Ishikawa (cell line): ENCODE measurements around the gene PLA2G1B.

Experiments
- CEBPB ChIP-seq: IDR thresholded peaks from 2 replicates; pipeline ENCODE4 v1.6.1; 2012
- CREB1 ChIP-seq: IDR thresholded peaks from 2 replicates; pipeline ENCODE4 v1.6.1; 2012; ENCODE audit warnings: low read depth
- EGR1 ChIP-seq: IDR thresholded peaks from 2 replicates; pipeline ENCODE4 v1.6.1; 2012
- EP300 ChIP-seq: IDR thresholded peaks from 2 replicates; pipeline ENCODE4 v1.6.1; 2012; ENCODE audit warnings: borderline replicate concordance
- FOXM1 ChIP-seq: IDR thresholded peaks from 2 replicates; pipeline ENCODE4 v1.6.1; 2012; ENCODE audit warnings: low read depth, borderline replicate concordance
- NFIC ChIP-seq: IDR thresholded peaks from 2 replicates; pipeline ENCODE4 v1.6.1; 2012
- RAD21 ChIP-seq: IDR thresholded peaks from 2 replicates; pipeline ENCODE4 v1.6.1; 2012; ENCODE audit warnings: low read depth
- REST ChIP-seq: IDR thresholded peaks from 2 replicates; pipeline ENCODE4 v1.6.1; 2012; ENCODE audit warnings: low read depth, mild to moderate bottlenecking
- TAF1 ChIP-seq: IDR thresholded peaks from 2 replicates; pipeline ENCODE4 v1.6.1; 2012; ENCODE audit warnings: low read depth, mild to moderate bottlenecking
- TCF12 ChIP-seq: IDR thresholded peaks from 2 replicates; pipeline ENCODE4 v1.6.1; 2012; ENCODE audit warnings: low read depth
- TEAD4 ChIP-seq: IDR thresholded peaks from 2 replicates; pipeline ENCODE4 v1.6.1; 2012
- USF1 ChIP-seq: IDR thresholded peaks from 2 replicates; pipeline ENCODE4 v1.6.1; 2012
- YY1 ChIP-seq: IDR thresholded peaks from 2 replicates; pipeline ENCODE4 v1.6.1; 2012; ENCODE audit warnings: low read depth
- TF ChIP-seq, protein P1 (sequence below): IDR thresholded peaks from 2 replicates; pipeline ENCODE4 v1.6.1; 2012

DNA sequence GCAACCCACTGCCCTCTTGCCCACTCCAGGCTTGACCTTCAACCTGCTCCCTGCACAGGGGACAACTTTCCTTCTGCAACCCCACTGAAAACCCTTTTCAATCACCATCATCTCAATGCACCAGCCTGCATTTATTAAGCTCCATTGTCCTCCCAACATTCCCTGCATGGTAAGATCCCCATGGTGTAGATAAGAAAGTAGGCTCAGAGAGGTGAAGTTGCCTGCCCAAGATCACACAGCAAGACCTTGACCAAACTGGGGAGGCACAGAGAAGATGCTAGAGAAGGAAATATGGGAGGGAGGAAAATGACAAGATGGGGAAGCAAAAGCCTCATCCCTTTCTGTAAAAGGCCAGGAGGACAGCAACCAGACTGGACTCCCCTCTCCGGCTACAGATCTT is 31.5 kb upstream of the PLA2G1B start:
- no peak for TF ChIP-seq NFIC
- TF ChIP-seq EGR1 = no peak
- TF ChIP-seq, protein P1, sequence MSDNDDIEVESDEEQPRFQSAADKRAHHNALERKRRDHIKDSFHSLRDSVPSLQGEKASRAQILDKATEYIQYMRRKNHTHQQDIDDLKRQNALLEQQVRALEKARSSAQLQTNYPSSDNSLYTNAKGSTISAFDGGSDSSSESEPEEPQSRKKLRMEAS = no peak
- TF ChIP-seq EP300 = no peak
- TF ChIP-seq YY1 = no peak
- no peak for TF ChIP-seq TAF1
- no peak for TF ChIP-seq USF1
- no peak for TF ChIP-seq REST
- no peak for TF ChIP-seq TCF12
- TF ChIP-seq CREB1 = no peak
- TF ChIP-seq CEBPB = no peak
- TF ChIP-seq RAD21 = no peak
- TF ChIP-seq FOXM1 = no peak
- no peak for TF ChIP-seq TEAD4
